Measurements from ENCODE around the gene NTRK1.

NTRK1 gene

DNA sequence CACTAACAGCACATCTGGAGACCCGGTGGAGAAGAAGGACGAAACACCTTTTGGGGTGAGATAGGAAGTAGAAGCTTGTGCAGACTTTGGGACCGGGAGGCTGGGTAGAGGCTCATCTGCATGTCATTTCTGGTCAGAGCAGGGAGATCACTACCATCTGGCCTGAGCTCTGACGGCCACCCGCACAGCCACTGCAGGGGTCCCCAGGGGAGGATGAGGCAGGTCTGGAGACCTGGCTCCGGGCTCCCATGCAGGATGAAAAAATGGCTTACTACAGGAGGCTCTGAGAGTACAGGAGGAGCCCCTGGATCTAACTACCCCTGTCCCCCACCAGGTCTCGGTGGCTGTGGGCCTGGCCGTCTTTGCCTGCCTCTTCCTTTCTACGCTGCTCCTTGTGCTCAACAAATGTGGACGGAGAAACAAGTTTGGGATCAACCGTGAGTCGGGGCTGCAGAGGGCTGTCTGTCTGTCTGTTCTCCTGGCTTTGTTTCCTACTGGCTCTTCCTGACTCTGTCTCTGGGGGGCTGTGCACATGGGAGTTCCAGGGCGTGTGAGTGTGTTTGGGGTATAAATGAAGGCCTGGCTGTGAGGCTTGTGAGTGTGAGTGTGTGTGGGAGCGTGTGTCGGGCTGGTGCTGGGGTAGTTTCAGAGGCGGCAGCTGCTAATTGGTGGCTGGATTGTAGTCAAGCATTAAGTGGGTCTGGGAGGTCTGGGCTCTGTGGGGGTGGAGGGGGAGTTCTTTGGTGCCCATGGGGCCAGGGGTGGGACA lies 14.1 kb downstream of the NTRK1 start:
- no peak for DNase-seq (ENCODE audit: low spot score)
- no peak for TF ChIP-seq CTCF (IDR thresholded peaks at IDR 0.05; ENCODE audit: extremely low read depth, missing control alignments)

DNA sequence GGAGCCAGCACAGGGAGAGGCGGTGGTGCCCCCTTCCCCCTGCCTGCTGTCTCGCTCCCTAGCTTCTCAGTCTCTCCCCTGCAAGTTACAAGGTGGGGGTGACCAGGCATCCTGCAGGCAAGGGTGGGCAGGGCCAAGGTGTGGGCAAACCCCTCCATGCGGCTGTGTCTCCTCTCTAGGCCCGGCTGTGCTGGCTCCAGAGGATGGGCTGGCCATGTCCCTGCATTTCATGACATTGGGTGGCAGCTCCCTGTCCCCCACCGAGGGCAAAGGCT lies 14.6 kb downstream of the NTRK1 start:
- DNase-seq (ENCODE audit: low spot score) = no peak
- TF ChIP-seq CTCF (IDR thresholded peaks at IDR 0.05; ENCODE audit: extremely low read depth, missing control alignments) = no peak

DNA sequence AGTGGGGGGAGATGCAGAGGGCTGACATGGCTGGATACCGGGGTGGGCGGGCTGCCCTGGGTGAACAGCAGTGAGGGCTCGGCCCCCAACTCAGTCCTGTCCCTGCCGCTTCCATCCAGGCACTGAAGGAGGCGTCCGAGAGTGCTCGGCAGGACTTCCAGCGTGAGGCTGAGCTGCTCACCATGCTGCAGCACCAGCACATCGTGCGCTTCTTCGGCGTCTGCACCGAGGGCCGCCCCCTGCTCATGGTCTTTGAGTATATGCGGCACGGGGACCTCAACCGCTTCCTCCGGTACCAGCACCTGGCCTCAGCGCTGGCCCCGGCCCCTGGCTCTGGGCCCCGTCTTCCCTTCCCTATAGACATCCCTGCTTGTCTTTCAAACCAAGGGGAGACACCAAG lies 15.6 kb downstream of the NTRK1 start:
- TF ChIP-seq CTCF (IDR thresholded peaks at IDR 0.05; ENCODE audit: extremely low read depth, missing control alignments) = no peak
- DNase-seq (ENCODE audit: low spot score) = no peak

DNA sequence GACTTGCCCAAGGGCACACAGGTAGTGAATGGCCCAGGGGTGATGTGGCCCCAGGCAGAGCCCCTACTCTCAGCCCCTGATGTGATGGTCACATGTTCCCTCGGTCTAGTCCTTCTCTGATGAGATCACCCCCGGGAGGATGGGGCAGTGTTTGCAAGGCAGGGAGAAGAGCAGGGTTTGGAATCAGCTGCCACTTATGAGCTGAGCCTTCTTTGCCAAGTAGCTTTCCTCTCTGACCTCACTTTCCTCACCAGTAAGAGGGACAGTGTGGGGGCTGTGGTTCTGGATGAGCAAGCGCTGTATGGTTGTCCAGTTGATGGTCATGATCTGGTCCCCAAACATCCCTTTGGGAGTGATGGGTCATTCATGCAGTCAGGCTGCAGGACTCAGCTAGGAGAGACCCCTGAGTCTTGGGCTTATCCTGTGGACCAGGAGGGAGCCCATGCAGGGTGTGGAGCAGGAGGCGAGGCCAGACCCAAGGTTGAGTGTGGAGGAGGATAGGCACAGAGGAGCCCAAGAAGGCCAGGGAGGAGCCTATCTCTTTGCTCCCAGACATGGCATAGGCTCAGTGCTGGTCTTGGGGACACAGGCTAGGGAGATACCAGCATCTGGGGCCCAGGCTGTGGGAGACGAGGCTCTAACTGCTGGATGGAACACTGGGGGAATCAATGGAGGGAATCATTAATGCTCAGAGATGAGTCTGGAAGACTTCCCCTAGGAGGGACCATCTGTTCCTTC lies 16.9 kb downstream of the NTRK1 start:
- TF ChIP-seq CTCF (IDR thresholded peaks at IDR 0.05; ENCODE audit: extremely low read depth, missing control alignments) = no peak
- no peak for DNase-seq (ENCODE audit: low spot score)

- TF ChIP-seq CTCF (IDR thresholded peaks at IDR 0.05; ENCODE audit: extremely low read depth, missing control alignments) = no peak
- no peak for DNase-seq (ENCODE audit: low spot score)
Observed at GRCh38 chr1:156879876-156880275, 19.2 kb downstream of the NTRK1 start.

DNA sequence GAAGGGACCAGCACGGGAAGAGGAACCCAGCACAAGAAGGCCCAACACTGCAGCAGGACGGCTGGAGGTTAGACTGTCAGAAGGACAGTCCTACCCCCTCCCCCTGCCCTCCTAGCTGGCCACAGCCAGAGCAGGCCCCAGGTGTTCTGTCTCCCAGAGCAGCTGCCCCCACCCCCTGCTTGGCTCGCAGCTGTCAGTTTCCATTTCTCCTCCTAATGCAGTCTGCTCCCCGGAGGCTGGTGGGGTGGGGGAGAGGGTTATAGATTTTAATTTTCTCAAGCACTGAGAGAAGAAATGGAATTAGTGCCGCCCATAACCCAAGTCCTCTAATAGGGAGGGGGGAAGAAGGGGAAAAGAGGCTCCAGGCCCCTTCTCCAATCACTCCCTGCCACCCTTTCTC lies 19.8 kb downstream of the NTRK1 start:
- no peak for TF ChIP-seq CTCF (IDR thresholded peaks at IDR 0.05; ENCODE audit: extremely low read depth, missing control alignments)
- no peak for DNase-seq (ENCODE audit: low spot score)

GRCh38 chr1:156881101-156881500 lies 20.4 kb downstream of the NTRK1 start:
- TF ChIP-seq CTCF (IDR thresholded peaks at IDR 0.05; ENCODE audit: extremely low read depth, missing control alignments) = no peak
- no peak for DNase-seq (ENCODE audit: low spot score)

All from GM20000 (cell line).